Natural killer cell treated with Interleukin-12 subunit alpha and Interleukin-12 subunit beta and Interleukin-15 and Interleukin-18, amount 100 ng/mL, for 72 hours (primary cell): Measurements from ENCODE around the gene ZNF423. TPM values are rescaled to one million over a fixed set of nuclear protein-coding genes. Genes with fewer than 3 reads are reported as not detected.
"Not testable (repeated sequence)": the region's sequence is repeated elsewhere in the genome, so short reads cannot be mapped to it uniquely, and the experiment has no call there.

Experiments used
- ATAC-seq, 2 donors: fragments of 150-1000 bp; cut with Tn5 transposase in 1 of 2; sonication (Bioruptor Pico), chemical (Tn5 transposase) in 1 of 2; 2 replicates each; pipeline ENCODE4 v1.10.0; 2021
- DNase-seq: peaks from one replicate; pipeline ENCODE4 v3.0.0; 2022; ENCODE audit warnings: low spot score
- H3K27ac Mint-ChIP-seq, 2 donors: 1 replicate in 1 of 2; 2 replicates in 1 of 2; pipeline ENCODE4 v1.8.0; 2022; ENCODE audit warnings: mixed read lengths in 2 of 2, mild to moderate bottlenecking in 1 of 2, moderate library complexity in 1 of 2
- H3K27me3 Mint-ChIP-seq, 2 donors: 1 replicate in 1 of 2; 2 replicates in 1 of 2; pipeline ENCODE4 v1.8.0; 2022; ENCODE audit warnings: mixed read lengths in 2 of 2
- H3K36me3 Mint-ChIP-seq: one replicate; pipeline ENCODE4 v1.8.0; 2022; ENCODE audit warnings: mixed read lengths
- H3K4me1 Mint-ChIP-seq, 2 donors: 1 replicate in 1 of 2; 2 replicates in 1 of 2; pipeline ENCODE4 v1.8.0; 2022; ENCODE audit warnings: low read depth in 2 of 2, mixed read lengths in 2 of 2, mild to moderate bottlenecking in 1 of 2
- H3K4me3 Mint-ChIP-seq: one replicate; pipeline ENCODE4 v1.8.0; 2022; ENCODE audit warnings: mixed read lengths
- H3K9me3 Mint-ChIP-seq: 2 replicates; pipeline ENCODE4 v1.8.0; 2022; ENCODE audit warnings: mixed read lengths
- total RNA-seq, 2 donors: library from RNA; stranded (reverse); gene quantifications; one replicate each; pipeline ENCODE4 v1.2.3, GENCODE V29; 2022

The ZNF423 gene
- total RNA-seq, 2 donors from 2014 or later, result not detected

- H3K4me1 Mint-ChIP-seq, result no peaks in the 10 kb centered on the region
- no peaks in the 10 kb centered on the region for H3K36me3 Mint-ChIP-seq
- H3K9me3 Mint-ChIP-seq, result no peaks in the 10 kb centered on the region
- H3K27ac Mint-ChIP-seq, result no peak overlapping the region
- DNase-seq (no peak), ATAC-seq (no peak)
- H3K27me3 Mint-ChIP-seq, result no peaks in the 10 kb centered on the region
- H3K4me3 Mint-ChIP-seq, result no peak overlapping the region
These were observed 340.8 kb downstream of the ZNF423 start for GRCh38 chr16:49515016-49515565.

- no peaks in the 10 kb centered on the region for H3K36me3 Mint-ChIP-seq
- no peaks in the 10 kb centered on the region for H3K27me3 Mint-ChIP-seq
- no peak overlapping the region for H3K4me3 Mint-ChIP-seq
- H3K4me1 Mint-ChIP-seq, result no peaks in the 10 kb centered on the region
- ATAC-seq (no peak), DNase-seq (no peak)
- H3K27ac Mint-ChIP-seq, result no peak overlapping the region
- H3K9me3 Mint-ChIP-seq, result no peaks in the 10 kb centered on the region
These were observed 341.6 kb downstream of the ZNF423 start for GRCh38 chr16:49514073-49514980.

GRCh38 chr16:49513040-49513439 lies 342.9 kb downstream of the ZNF423 start:
- Mint-ChIP-seq H3K27me3 (no peaks in the 10 kb centered on the region), H3K27ac (no peak overlapping the region), H3K4me3 (no peak overlapping the region), H3K36me3 (no peaks in the 10 kb centered on the region), H3K4me1 (no peaks in the 10 kb centered on the region), H3K9me3 (no peaks in the 10 kb centered on the region)
- ATAC-seq (no peak), DNase-seq (no peak)

- Mint-ChIP-seq H3K27me3 (no peaks in the 10 kb centered on the region), H3K4me1 (no peaks in the 10 kb centered on the region), H3K27ac (no peak overlapping the region), H3K4me3 (no peak overlapping the region), H3K36me3 (no peaks in the 10 kb centered on the region), H3K9me3 (no peaks in the 10 kb centered on the region)
- ATAC-seq (peak in 1 of 2 donors; percentile 33), DNase-seq (no peak)
These were observed 345.1 kb downstream of the ZNF423 start for GRCh38 chr16:49510654-49511305.

- DNase-seq (no peak), ATAC-seq (no peak)
- no peaks in the 10 kb centered on the region for H3K27me3 Mint-ChIP-seq
- no peaks in the 10 kb centered on the region for H3K9me3 Mint-ChIP-seq
- H3K4me3 Mint-ChIP-seq, result no peak overlapping the region
- no peaks in the 10 kb centered on the region for H3K4me1 Mint-ChIP-seq
- no peak overlapping the region for H3K27ac Mint-ChIP-seq
- no peaks in the 10 kb centered on the region for H3K36me3 Mint-ChIP-seq
These were observed 345.8 kb downstream of the ZNF423 start for GRCh38 chr16:49510141-49510540.

GRCh38 chr16:49506058-49507013 lies 349.6 kb downstream of the ZNF423 start:
- H3K36me3 Mint-ChIP-seq, H3K27ac Mint-ChIP-seq, H3K4me3 Mint-ChIP-seq, H3K27me3 Mint-ChIP-seq, H3K9me3 Mint-ChIP-seq: not testable (repeated sequence)
- peaks cover 5 to 19% of the 10 kb centered on the region in 2 donors for H3K4me1 Mint-ChIP-seq
- peak; percentile 3 for DNase-seq
- peak in 1 of 2 donors; percentile 15 for ATAC-seq

- DNase-seq (peak; percentile 29), ATAC-seq (no peak)
- no peak overlapping the region for H3K4me3 Mint-ChIP-seq
- H3K9me3 Mint-ChIP-seq, result no peaks in the 10 kb centered on the region
- peaks cover 5 to 19% of the 10 kb centered on the region in 2 donors for H3K4me1 Mint-ChIP-seq
- H3K36me3 Mint-ChIP-seq, result no peaks in the 10 kb centered on the region
- peaks cover 0 to 4% of the 10 kb centered on the region in 2 donors for H3K27me3 Mint-ChIP-seq
- no peak overlapping the region for H3K27ac Mint-ChIP-seq
These were observed 350.4 kb downstream of the ZNF423 start for GRCh38 chr16:49505556-49505955.

- ATAC-seq (no peak), DNase-seq (peak; percentile 50)
- Mint-ChIP-seq H3K27ac (no peak overlapping the region), H3K9me3 (no peaks in the 10 kb centered on the region), H3K27me3 (peaks cover 0 to 4% of the 10 kb centered on the region in 2 donors), H3K4me1 (peaks cover 5 to 19% of the 10 kb centered on the region in 2 donors), H3K36me3 (no peaks in the 10 kb centered on the region), H3K4me3 (no peak overlapping the region)
These were observed 351.3 kb downstream of the ZNF423 start for GRCh38 chr16:49504626-49505025.

GRCh38 chr16:49504023-49504364 lies 351.9 kb downstream of the ZNF423 start:
- H3K4me1 Mint-ChIP-seq, result peaks cover 5 to 19% of the 10 kb centered on the region in 2 donors
- H3K4me3 Mint-ChIP-seq, result no peak overlapping the region
- H3K36me3 Mint-ChIP-seq, result no peaks in the 10 kb centered on the region
- no peaks in the 10 kb centered on the region for H3K9me3 Mint-ChIP-seq
- no peak overlapping the region for H3K27ac Mint-ChIP-seq
- peaks cover 0 to 4% of the 10 kb centered on the region in 2 donors for H3K27me3 Mint-ChIP-seq
- ATAC-seq, result no peak
- DNase-seq, result no peak

- Mint-ChIP-seq H3K9me3 (no peaks in the 10 kb centered on the region), H3K4me3 (peak overlapping the region; percentile 20), H3K36me3 (no peaks in the 10 kb centered on the region), H3K4me1 (peaks cover 5 to 19% of the 10 kb centered on the region in 2 donors), H3K27ac (no peak overlapping the region), H3K27me3 (peaks cover 0 to 4% of the 10 kb centered on the region in 2 donors)
- ATAC-seq (no peak), DNase-seq (peak; percentile 41)
These were observed 352.5 kb downstream of the ZNF423 start for GRCh38 chr16:49503256-49504022.

- H3K4me3 Mint-ChIP-seq, result no peak overlapping the region
- peaks cover 5 to 19% of the 10 kb centered on the region in 2 donors for H3K4me1 Mint-ChIP-seq
- H3K36me3 Mint-ChIP-seq, result no peaks in the 10 kb centered on the region
- ATAC-seq, result no peak
- H3K27ac Mint-ChIP-seq, result no peak overlapping the region
- no peak for DNase-seq
- no peaks in the 10 kb centered on the region for H3K9me3 Mint-ChIP-seq
- peaks cover 0 to 4% of the 10 kb centered on the region in 2 donors for H3K27me3 Mint-ChIP-seq
These were observed 353.6 kb downstream of the ZNF423 start for GRCh38 chr16:49502136-49502881.

GRCh38 chr16:49499869-49500610 lies 355.9 kb downstream of the ZNF423 start:
- Mint-ChIP-seq H3K4me3 (no peak overlapping the region), H3K4me1 (peaks cover 5 to 19% of the 10 kb centered on the region in 2 donors), H3K27me3 (peaks cover 0 to 4% of the 10 kb centered on the region in 2 donors), H3K36me3 (no peaks in the 10 kb centered on the region), H3K27ac (no peak overlapping the region), H3K9me3 (no peaks in the 10 kb centered on the region)
- ATAC-seq (no peak), DNase-seq (no peak)
